Measurements from ENCODE around the gene AVL9. TPM values are rescaled to one million over a fixed set of nuclear protein-coding genes. Genes with fewer than 3 reads are reported as not detected.

AVL9 gene
- total and polyA plus RNA-seq, 2 donors (not counting 1 experiment from before 2014, with no cell fraction given): 15.4 to 48.0 TPM

DNA sequence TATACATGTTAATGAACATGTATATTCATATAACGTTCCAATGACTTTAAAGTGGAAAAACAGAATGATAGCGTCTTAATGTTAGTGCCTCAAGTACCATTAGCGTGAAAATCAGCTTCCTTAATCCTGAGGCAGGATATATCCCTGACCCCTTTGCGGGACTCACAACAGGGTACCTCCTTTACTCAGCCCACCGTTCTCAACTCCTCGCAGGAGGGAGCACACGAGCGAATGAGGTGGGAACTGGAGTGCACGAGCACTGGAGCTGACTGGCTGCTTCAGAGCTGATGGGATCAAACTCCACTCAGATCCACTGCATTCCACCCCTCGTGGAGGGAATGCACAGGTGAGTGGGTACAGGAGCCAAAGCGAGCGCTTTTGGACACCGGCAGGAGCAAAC, 36.1 kb downstream of the AVL9 start:
- intact Hi-C loops (cut with micrococcal nuclease): no loop called here
- 100% methylated on average over 12 of the region's 13 CpGs for WGBS (ENCODE audit: insufficient coverage)
- H4K20me1 ChIP-seq (ENCODE audit: control insufficient read depth, insufficient read depth, low read length, poor library complexity, severe bottlenecking): peaks cover 34% of the 10 kb centered on the region

DNA sequence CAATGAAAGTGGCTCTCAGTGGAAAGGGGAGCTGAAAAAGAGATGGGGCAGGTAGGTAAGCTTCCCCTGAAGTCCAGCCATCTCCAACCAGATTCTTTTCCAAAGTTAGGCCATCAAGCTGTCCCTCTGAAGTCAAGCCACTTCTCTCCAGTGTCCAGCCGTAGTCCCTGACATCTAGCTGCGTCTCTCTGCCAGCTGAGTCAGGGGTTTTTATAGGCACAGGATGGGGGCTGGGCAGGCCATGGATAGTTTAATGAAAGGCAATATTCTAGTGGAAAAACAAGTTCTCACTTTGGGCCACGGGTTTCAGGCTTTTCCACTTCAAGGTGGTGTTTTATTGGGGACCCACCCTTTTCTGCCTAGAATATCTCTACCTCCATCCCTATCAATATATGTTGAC, 36.8 kb downstream of the AVL9 start:
- Mint-ChIP-seq H3K27me3 (no peaks in the 10 kb centered on the region), H3K27ac (no peak overlapping the region), H3K4me1 (peaks cover 14% of the 10 kb centered on the region), H3K4me3 (no peak overlapping the region), H3K9me3 (ENCODE audit: insufficient read depth) (no peaks in the 10 kb centered on the region)
- peaks cover 0 to 8% of the 10 kb centered on the region in 2 experiments for H3K36me3 ChIP-seq (replicated peaks in 1 of 2; ENCODE audit: control extremely low read depth in 1 of 2, control insufficient read depth in 1 of 2, extremely low read depth in 1 of 2, insufficient read depth in 2 of 2, low read length in 1 of 2)
- H3K9ac ChIP-seq (ENCODE audit: low read length): no peak overlapping the region
- intact Hi-C loops (cut with micrococcal nuclease): no loop called here
- TF ChIP-seq EZH2 (IDR thresholded peaks at IDR 0.05; ENCODE audit: borderline replicate concordance, insufficient read depth, low read depth, low read length, poor library complexity, severe bottlenecking) (no peak), CTCF (IDR thresholded peaks at IDR 0.05) (no peak)
- no peaks in the 10 kb centered on the region for H3K4me1 ChIP-seq (ENCODE audit: control insufficient read depth in 2 of 2, insufficient read depth in 2 of 2, low read length in 2 of 2)
- no peak overlapping the region for H2AFZ ChIP-seq (ENCODE audit: insufficient read depth, low read depth, low read length, poor library complexity, severe bottlenecking)
- ChIA-PET POLR2A (no interaction called here), CTCF (no interaction called here)
- peaks cover 0 to 4% (median 0%) of the 10 kb centered on the region in 3 donors for H3K9me3 ChIP-seq (ENCODE audit: control extremely low read depth in 1 of 3, control insufficient read depth in 2 of 3, insufficient read depth in 1 of 3, low read length in 2 of 3)
- no peak overlapping the region for H3K27ac ChIP-seq (ENCODE audit: low read length in 2 of 2)
- H4K20me1 ChIP-seq (ENCODE audit: control insufficient read depth, insufficient read depth, low read length, poor library complexity, severe bottlenecking): peaks cover 34% of the 10 kb centered on the region
- ATAC-seq (ENCODE audit: low read depth): no peak
- peaks cover 40% of the 10 kb centered on the region for H3K79me2 ChIP-seq (ENCODE audit: control insufficient read depth, insufficient read depth, low read length)
- no peaks in the 10 kb centered on the region for H3K27me3 ChIP-seq (replicated peaks in 1 of 4; ENCODE audit: control extremely low read depth in 1 of 4, control insufficient read depth in 3 of 4, insufficient read depth in 4 of 4, low read length in 3 of 4)
- H3K4me2 ChIP-seq (replicated peaks; ENCODE audit: low read depth, low read length, poor library complexity, severe bottlenecking): no peak overlapping the region
- H3K4me3 ChIP-seq (ENCODE audit: control extremely low read depth in 1 of 5, extremely low read depth in 1 of 5, insufficient read depth in 1 of 5, low read depth in 2 of 5, low read length in 4 of 5): no peak overlapping the region
- WGBS (ENCODE audit: insufficient coverage): 90% methylated on average over 2 of the region's 3 CpGs
- no peak for DNase-seq

More for the DNA sequence above, 36.1 kb downstream of the AVL9 start:
- no peak overlapping the region for H3K4me3 ChIP-seq (ENCODE audit: control extremely low read depth in 1 of 5, extremely low read depth in 1 of 5, insufficient read depth in 1 of 5, low read depth in 2 of 5, low read length in 4 of 5)
- no peak overlapping the region for H3K27ac ChIP-seq (ENCODE audit: low read length in 2 of 2)
- H3K4me2 ChIP-seq (replicated peaks; ENCODE audit: low read depth, low read length, poor library complexity, severe bottlenecking): no peak overlapping the region
- H2AFZ ChIP-seq (ENCODE audit: insufficient read depth, low read depth, low read length, poor library complexity, severe bottlenecking): no peak overlapping the region
- no peak for TF ChIP-seq EZH2 (IDR thresholded peaks at IDR 0.05; ENCODE audit: borderline replicate concordance, insufficient read depth, low read depth, low read length, poor library complexity, severe bottlenecking)
- no peak for TF ChIP-seq CTCF (IDR thresholded peaks at IDR 0.05)
- H3K36me3 ChIP-seq (replicated peaks in 1 of 2; ENCODE audit: control extremely low read depth in 1 of 2, control insufficient read depth in 1 of 2, extremely low read depth in 1 of 2, insufficient read depth in 2 of 2, low read length in 1 of 2): peaks cover 0 to 8% of the 10 kb centered on the region in 2 experiments
- H3K9me3 Mint-ChIP-seq (ENCODE audit: insufficient read depth): no peaks in the 10 kb centered on the region
- no peak overlapping the region for H3K4me3 Mint-ChIP-seq
- POLR2A ChIA-PET: no interaction called here
- DNase-seq: no peak
- H3K79me2 ChIP-seq (ENCODE audit: control insufficient read depth, insufficient read depth, low read length): peaks cover 47% of the 10 kb centered on the region
- no peaks in the 10 kb centered on the region for H3K27me3 ChIP-seq (replicated peaks in 1 of 4; ENCODE audit: control extremely low read depth in 1 of 4, control insufficient read depth in 3 of 4, insufficient read depth in 4 of 4, low read length in 3 of 4)
- H3K27ac Mint-ChIP-seq: no peak overlapping the region
- H3K27me3 Mint-ChIP-seq: no peaks in the 10 kb centered on the region
- ATAC-seq (ENCODE audit: low read depth): no peak
- peaks cover 0 to 4% (median 0%) of the 10 kb centered on the region in 3 donors for H3K9me3 ChIP-seq (ENCODE audit: control extremely low read depth in 1 of 3, control insufficient read depth in 2 of 3, insufficient read depth in 1 of 3, low read length in 2 of 3)
- CTCF ChIA-PET: no interaction called here
- H3K9ac ChIP-seq (ENCODE audit: low read length): no peak overlapping the region
- no peaks in the 10 kb centered on the region for H3K4me1 ChIP-seq (ENCODE audit: control insufficient read depth in 2 of 2, insufficient read depth in 2 of 2, low read length in 2 of 2)
- H3K4me1 Mint-ChIP-seq: peaks cover 12% of the 10 kb centered on the region
